AG09319 (cell line): ENCODE results near the gene DDX47.

Experiments
- DNase-seq: peaks from one replicate; pipeline ENCODE4 v3.0.0-alpha.2; 2010; ENCODE audit warnings: low read depth; ENCODE audit errors: extremely low read depth
- TF ChIP-seq, protein P1 (sequence below): IDR thresholded peaks from 2 replicates; pipeline ENCODE4 v1.5.1; 2011; ENCODE audit warnings: low read depth, mild to moderate bottlenecking, inconsistent platforms, low read length, moderate library complexity

The DDX47 gene

DNA sequence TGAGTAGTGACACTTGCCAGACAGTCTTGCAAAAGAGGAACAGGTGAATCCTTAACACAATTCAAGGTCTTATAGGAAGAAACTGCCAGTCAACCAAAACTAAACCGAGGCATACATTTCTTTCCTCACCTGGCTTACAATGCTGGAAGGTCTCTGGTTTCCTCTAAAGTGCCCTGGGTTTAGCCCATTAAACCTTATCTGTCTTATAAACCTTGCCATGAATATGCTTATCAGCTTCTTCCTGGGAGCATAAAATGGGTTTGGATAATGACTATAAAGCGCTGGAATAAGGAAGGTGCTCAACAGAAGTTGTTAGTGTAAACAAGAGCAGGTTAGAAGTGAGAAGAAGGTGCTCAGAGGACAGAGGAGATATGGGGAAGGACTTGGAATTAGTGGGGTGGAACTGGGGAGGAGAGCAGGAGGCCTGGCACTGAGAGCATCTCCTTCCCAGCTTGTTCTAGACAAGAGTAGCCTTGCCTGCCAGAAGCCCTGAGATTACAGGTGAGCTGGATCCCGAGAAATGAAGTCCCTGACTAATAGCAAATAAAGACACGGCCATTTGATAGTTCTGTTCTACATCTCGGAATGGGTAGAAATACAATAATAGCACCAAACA is 64.1 kb downstream of the DDX47 start:
- TF ChIP-seq, protein P1, sequence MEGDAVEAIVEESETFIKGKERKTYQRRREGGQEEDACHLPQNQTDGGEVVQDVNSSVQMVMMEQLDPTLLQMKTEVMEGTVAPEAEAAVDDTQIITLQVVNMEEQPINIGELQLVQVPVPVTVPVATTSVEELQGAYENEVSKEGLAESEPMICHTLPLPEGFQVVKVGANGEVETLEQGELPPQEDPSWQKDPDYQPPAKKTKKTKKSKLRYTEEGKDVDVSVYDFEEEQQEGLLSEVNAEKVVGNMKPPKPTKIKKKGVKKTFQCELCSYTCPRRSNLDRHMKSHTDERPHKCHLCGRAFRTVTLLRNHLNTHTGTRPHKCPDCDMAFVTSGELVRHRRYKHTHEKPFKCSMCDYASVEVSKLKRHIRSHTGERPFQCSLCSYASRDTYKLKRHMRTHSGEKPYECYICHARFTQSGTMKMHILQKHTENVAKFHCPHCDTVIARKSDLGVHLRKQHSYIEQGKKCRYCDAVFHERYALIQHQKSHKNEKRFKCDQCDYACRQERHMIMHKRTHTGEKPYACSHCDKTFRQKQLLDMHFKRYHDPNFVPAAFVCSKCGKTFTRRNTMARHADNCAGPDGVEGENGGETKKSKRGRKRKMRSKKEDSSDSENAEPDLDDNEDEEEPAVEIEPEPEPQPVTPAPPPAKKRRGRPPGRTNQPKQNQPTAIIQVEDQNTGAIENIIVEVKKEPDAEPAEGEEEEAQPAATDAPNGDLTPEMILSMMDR, result no peak
- no peak for DNase-seq

DNA sequence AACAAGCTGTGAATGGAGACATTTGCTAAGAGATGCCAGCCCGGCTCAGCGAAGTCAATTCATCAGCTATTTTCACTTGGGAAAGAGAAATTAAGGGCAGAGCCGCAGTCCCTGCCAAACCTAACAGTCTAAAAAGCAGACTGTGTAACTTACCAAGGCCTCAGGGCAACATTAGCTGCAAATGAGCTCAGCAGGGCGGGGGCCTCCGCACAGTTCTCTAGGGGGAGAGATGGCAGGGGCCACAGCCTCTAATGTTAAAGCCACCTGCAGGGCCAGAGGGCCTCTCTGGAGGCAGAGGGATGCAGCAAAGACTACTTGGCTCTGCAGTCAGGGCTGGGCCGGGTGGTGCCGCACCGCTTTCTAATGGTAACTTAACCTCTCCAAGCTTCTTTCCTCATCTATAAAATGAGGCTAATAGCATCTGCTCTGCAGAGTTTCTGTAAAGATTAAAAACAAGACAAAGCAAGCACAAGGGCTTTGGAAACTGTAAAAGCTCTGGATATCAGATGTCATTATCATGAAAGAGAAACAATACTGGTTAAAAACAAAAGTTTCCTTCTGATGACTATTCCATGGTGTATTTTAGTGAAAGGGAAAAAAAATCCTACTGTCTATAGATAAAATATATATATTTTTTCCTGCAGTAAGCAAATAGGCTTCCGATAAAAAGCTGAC is 64.8 kb downstream of the DDX47 start:
- DNase-seq, result no peak
- TF ChIP-seq, protein P1, result no peak
